Psoas muscle (tissue), 8 donors: ENCODE measurements around the gene FBRSL1. TPM values are rescaled to one million over a fixed set of nuclear protein-coding genes. Genes with fewer than 3 reads are reported as not detected.
"Not testable (repeated sequence)": the region's sequence is repeated elsewhere in the genome, so short reads cannot be mapped to it uniquely, and the experiment has no call there.

Experiments used
- ATAC-seq, 4 donors: fragments of 200-7000 bp; cut with Tn5 transposase; one replicate each; pipeline ENCODE4 v1.9.1; 2020; ENCODE audit warnings: moderate library complexity in 3 of 4, mild to moderate bottlenecking in 2 of 4
- DNase-seq, 2 donors: peaks; one replicate each; pipeline ENCODE4 v3.0.0-alpha.2; 2020
- H3K27ac ChIP-seq: fragments of 200-600 bp; one replicate; pipeline ENCODE4 v1.8.0; 2022
- H3K27me3 ChIP-seq, 3 donors: fragments of 200-600 bp in 1 of 3; one replicate each; pipeline versions ENCODE4 v1.6.1 to v1.8.0; 2013 to 2022; ENCODE audit warnings: low read length in 2 of 3, mild to moderate bottlenecking in 2 of 3, moderate library complexity in 1 of 3; ENCODE audit not compliant: insufficient read depth in 3 of 3
- H3K36me3 ChIP-seq, 2 donors: fragments of 200-600 bp in 1 of 2; one replicate each; pipeline versions ENCODE4 v1.6.1 to v1.8.0; 2013 to 2022; ENCODE audit warnings: low read depth in 1 of 2, mild to moderate bottlenecking in 1 of 2, moderate library complexity in 1 of 2; ENCODE audit not compliant: insufficient read depth in 1 of 2
- H3K4me1 ChIP-seq: fragments of 200-600 bp; one replicate; pipeline ENCODE4 v1.8.0; 2022
- H3K4me3 ChIP-seq: fragments of 200-600 bp; one replicate; pipeline ENCODE4 v1.8.0; 2022; ENCODE audit warnings: mild to moderate bottlenecking
- H3K9me3 ChIP-seq: fragments of 200-600 bp; one replicate; pipeline ENCODE4 v1.8.0; 2022
- CTCF ChIP-seq: fragments of 200-600 bp; IDR thresholded peaks from one replicate; pipeline ENCODE4 v1.8.0; 2022; ENCODE audit warnings: antibody characterized with exemption
- WGBS, 3 donors: extraction: QIAGEN DNeasy Blood & Tissue Kit; methylation state at CpG; one replicate each; pipeline versions ENCODE4 v1.1.6 to v1.1.7; 2013; 5-methylcytosine and 5-hydroxymethylcytosine counted together
- intact Hi-C, 2 donors: fragments of 100-400 bp; cut with DNase I; formaldehyde crosslinking; loops; one replicate each; pipeline versions ENCODE4 v1.11.0 to v1.14.2; 2022
- polyA plus RNA-seq, 3 donors: library from polyadenylated mRNA; stranded (reverse); fragments of 200-250 nt; gene quantifications; one replicate each; pipeline ENCODE4 v1.2.3, GENCODE V29; 2013
- total RNA-seq, 4 donors: library from RNA; stranded (reverse); fragmentation: NEBNext Ultra II Directional in 2 of 4; extraction: Animal tissue kit (Norgen Biotek cat#: 25700) in 2 of 4; gene quantifications; one replicate each; pipeline versions ENCODE4 v1.2.1 to v1.2.4, GENCODE V29; 2021 to 2023
- donor health status: healthy with polysubstance abuse.
- donor health status: DM: no; HTN: no; CAD: no; lungs with moderate emphysema.
- donor health status: Bipolar disorder and iron deficiency.
- donor health status: healthy.
- donor health status: DM: yes; HTN: yes; CAD: no.
- donor health status: DM: no; HTN: no; CAD: no.
- donor health status: DM: no; HTN: no; CAD: no.
- donor health status: DM: yes; HTN: yes; CAD: no.

FBRSL1 gene
- total and polyA plus RNA-seq, 7 donors: 23.0 to 54.5 (median 40.1) TPM

GRCh38 chr12:132530851-132531250, 40.9 kb downstream of the FBRSL1 start:
- peaks cover 0 to 3% of the 10 kb centered on the region in 2 donors for H3K36me3 ChIP-seq

GRCh38 chr12:132532711-132533583, 43.0 kb downstream of the FBRSL1 start:
- ATAC-seq, H3K27ac ChIP-seq, intact Hi-C loops, H3K27me3 ChIP-seq, DNase-seq, H3K9me3 ChIP-seq, H3K4me3 ChIP-seq, H3K36me3 ChIP-seq, H3K4me1 ChIP-seq: not testable (repeated sequence)
- WGBS, 3 donors: 94 to 96% (median 95%) methylated on average over 19 to 20 of the region's 20 CpGs

More at GRCh38 chr12:132530851-132531250, 40.9 kb downstream of the FBRSL1 start:
- Histone ChIP-seq H3K4me3 (no peak overlapping the region), H3K9me3 (no peaks in the 10 kb centered on the region), H3K4me1 (no peaks in the 10 kb centered on the region), H3K27me3 (no peaks in the 10 kb centered on the region), H3K27ac (no peak overlapping the region)
- intact Hi-C loops: no loop called here
- no peak for DNase-seq
- TF ChIP-seq CTCF: no peak
- WGBS, 3 donors: 82 to 97% (median 90%) methylated on average over 7 of the region's 7 CpGs
- ATAC-seq: no peak

GRCh38 chr12:132533584-132533958, 43.6 kb downstream of the FBRSL1 start:
- Histone ChIP-seq H3K27me3 (no peaks in the 10 kb centered on the region), H3K9me3 (no peaks in the 10 kb centered on the region), H3K4me1 (no peaks in the 10 kb centered on the region), H3K36me3 (no peaks in the 10 kb centered on the region), H3K4me3 (no peak overlapping the region), H3K27ac (no peak overlapping the region)
- TF ChIP-seq CTCF: no peak
- intact Hi-C loops: no loop called here
- WGBS, 3 donors: 85 to 92% (median 92%) methylated on average over 6 of the region's 6 CpGs
- ATAC-seq: no peak
- no peak for DNase-seq

GRCh38 chr12:132534076-132534475, 44.1 kb downstream of the FBRSL1 start:
- TF ChIP-seq CTCF: no peak
- Histone ChIP-seq H3K36me3 (no peaks in the 10 kb centered on the region), H3K4me1 (no peaks in the 10 kb centered on the region), H3K27ac (no peak overlapping the region), H3K9me3 (no peaks in the 10 kb centered on the region), H3K4me3 (no peak overlapping the region), H3K27me3 (no peaks in the 10 kb centered on the region)
- ATAC-seq (no peak), DNase-seq (no peak)
- 96 to 99% (median 96%) methylated on average over 13 of the region's 13 CpGs for WGBS, 3 donors
- intact Hi-C loops: no loop called here

GRCh38 chr12:132535019-132535418, 45.1 kb downstream of the FBRSL1 start:
- intact Hi-C loops: no loop called here
- no peak overlapping the region for H3K27ac ChIP-seq
- DNase-seq: no peak
- no peaks in the 10 kb centered on the region for H3K4me1 ChIP-seq
- WGBS, 3 donors: 91 to 96% (median 94%) methylated on average over 13 of the region's 13 CpGs
- no peaks in the 10 kb centered on the region for H3K27me3 ChIP-seq
- H3K4me3 ChIP-seq: no peak overlapping the region
- no peak for ATAC-seq
- TF ChIP-seq CTCF: no peak
- no peaks in the 10 kb centered on the region for H3K36me3 ChIP-seq
- H3K9me3 ChIP-seq: no peaks in the 10 kb centered on the region
